Stromal cell of bone marrow (primary cell): ENCODE measurements around the gene FAM193B.

ENCODE experiments used
- DNase-seq: peaks from one replicate; pipeline ENCODE4 v3.0.0-alpha.2; 2012; ENCODE audit warnings: low read depth

The FAM193B gene

GRCh38 chr5:177554474-177555111, at the start of gene FAM193B:
TSS of gene FAM193B (minus strand) at chr5:177554563. CDS start at chr5:177554458, 105 bp downstream.
- peak; percentile 78 for DNase-seq

GRCh38 chr5:177604116-177604521, 49.8 kb upstream of the FAM193B start:
- no peak for DNase-seq

DNA sequence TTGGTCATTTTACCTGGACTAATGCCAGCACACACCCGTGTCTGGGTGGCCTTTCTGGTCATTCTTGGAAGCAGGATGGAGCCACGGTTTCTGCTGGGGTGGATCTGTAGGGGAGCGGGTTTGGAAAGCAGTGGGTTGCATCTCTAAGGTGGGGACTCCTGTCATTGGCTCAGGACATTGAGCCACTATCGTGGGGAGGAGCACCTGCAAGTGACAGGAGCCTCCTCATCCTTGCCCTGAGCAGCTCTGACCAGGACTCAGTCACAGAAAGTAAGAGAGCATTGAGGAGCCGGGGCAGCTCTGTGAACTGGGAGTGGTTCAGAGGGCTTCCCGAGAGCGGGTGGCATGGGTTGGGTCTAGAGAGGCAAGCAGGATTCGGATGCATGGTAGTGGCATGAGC, 49.3 kb upstream of the FAM193B start:
- DNase-seq, result no peak

GRCh38 chr5:177602458-177602830, 48.1 kb upstream of the FAM193B start:
- no peak for DNase-seq

DNA sequence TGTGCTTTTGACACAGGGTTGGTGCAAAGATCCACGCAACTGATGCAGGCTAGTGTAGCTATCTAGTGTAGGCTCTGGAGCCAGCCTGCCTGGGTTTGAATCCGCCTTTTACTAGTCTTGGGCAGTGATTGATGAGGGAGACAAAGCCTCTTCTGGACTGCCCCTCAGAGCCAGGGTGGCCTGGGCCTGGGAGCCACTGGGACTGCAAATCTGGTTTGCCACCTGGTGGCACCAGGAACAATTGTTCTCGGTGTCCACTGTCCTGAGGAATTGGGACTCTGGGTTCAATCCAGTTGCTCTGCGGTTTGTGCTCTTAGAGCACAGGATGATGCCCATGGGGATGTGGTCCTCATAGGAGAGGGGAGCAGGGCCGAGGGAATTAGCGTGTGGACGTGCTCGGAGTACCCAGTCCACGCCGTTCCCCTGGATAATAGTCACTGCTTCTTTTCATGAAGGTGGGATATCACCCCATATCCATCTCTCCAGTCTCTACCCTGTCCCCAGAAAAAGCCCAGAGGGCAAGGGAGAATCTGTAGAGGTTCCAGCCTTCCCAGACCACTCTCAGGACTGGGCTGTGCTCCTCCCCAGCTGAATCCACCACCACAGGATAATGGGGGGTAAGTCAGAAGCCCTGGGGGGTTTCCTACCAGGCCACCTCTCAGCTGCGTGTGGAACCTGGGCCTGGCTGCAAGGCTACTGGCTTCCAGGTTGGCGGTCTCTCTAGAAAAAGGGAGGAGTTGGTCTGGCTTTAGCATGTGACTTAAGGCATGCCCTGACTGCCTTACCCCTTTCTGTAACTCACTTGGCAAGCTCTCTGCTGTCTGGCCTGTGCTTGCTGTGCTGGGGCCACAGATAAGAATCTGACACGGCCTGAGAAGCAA, 47.5 kb upstream of the FAM193B start:
- DNase-seq, result no peak

DNA sequence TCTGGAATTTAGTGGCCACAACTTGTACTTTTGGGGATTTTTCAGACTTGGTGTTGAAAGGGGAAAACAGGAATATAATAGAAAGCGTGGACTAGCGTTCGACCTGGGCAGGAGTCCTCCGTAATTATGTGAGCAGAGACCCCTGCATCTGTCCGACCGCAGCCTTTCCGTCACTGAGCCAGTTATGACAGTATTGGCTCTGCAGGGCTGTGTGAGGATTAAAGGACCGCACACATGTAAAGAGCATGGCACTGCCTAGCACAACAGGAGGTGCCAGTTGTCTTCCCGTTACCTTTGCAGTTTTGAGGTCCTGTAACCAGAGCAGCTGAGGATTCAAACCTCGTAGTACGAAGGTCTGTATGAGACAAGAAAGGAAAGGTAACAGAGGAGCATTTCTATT, 46.8 kb upstream of the FAM193B start:
- DNase-seq, result no peak

GRCh38 chr5:177600508-177601018, 46.2 kb upstream of the FAM193B start:
- DNase-seq, result no peak

GRCh38 chr5:177599731-177600507, 45.6 kb upstream of the FAM193B start, which contains the start of gene B4GALT7:
TSS of gene B4GALT7 (plus strand) at chr5:177600132. CDS start at chr5:177600211, 79 bp downstream.
- peak; percentile 59 for DNase-seq

GRCh38 chr5:177598477-177598876, 44.1 kb upstream of the FAM193B start:
- no peak for DNase-seq

- no peak for DNase-seq
Measured at GRCh38 chr5:177596775-177597238, 42.4 kb upstream of the FAM193B start.

DNA sequence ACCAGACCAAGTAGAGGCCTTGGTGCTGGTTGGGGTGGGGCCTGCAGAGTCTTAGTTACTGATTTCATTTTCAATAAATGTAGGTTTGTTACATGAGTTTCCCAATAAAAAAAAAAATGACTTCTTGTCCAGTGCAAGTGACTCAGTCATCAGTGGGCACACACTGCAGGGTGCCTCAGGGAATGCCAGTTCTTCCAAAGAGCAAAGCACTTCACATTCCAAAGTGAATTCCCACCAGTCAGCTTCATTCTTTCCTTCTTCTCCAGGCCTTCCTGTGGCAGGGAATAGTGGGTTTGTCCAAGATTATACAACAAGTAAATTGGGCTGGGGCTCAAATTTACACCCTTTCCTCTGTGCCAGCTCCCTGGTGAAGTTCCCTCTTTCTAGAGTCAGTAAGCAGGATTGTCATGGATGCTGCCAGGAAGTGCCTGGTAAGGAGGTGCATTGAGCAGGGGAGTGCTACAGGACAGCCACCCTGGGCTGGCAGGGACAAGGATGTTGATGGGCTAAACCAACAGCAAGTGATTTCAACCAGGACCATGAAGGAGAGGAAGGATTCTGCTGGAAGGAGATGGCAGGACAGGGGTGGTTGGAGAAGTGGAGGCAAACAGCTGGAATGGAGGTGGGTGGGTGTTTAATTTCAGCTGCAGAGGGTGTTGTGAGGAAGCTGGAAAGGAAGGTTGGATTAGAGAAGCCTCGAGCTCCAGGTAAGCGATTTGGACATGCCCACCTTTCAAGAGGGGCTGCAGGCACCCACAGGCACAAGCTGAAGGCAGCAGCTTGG, 41.8 kb upstream of the FAM193B start:
- DNase-seq, result no peak

DNA sequence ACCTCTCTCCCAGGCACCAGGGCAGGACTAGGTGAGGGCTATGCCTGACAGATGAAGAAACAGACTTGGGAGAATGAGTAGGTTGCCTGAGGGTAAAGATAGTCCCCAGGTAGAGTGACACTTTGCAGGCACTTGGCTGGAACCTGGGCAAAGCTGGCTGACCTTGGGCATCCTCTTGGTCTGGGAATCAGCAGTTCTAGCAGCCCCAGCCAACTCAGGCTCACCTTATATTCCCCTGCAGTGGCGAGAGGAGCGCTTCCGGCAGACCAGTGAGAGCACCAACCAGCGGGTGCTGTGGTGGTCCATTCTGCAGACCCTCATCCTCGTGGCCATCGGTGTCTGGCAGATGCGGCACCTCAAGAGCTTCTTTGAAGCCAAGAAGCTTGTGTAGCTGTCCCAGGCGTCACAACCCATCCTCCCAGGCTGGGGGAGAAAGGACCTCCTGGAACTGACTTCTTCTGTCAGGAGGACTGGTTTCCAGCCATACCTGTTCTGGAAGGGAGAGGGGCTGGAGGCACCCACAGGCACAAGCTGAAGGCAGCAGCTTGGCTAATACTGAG, 40.7 kb upstream of the FAM193B start:
- DNase-seq, result no peak

GRCh38 chr5:177594071-177594470, 39.7 kb upstream of the FAM193B start:
- no peak for DNase-seq

DNA sequence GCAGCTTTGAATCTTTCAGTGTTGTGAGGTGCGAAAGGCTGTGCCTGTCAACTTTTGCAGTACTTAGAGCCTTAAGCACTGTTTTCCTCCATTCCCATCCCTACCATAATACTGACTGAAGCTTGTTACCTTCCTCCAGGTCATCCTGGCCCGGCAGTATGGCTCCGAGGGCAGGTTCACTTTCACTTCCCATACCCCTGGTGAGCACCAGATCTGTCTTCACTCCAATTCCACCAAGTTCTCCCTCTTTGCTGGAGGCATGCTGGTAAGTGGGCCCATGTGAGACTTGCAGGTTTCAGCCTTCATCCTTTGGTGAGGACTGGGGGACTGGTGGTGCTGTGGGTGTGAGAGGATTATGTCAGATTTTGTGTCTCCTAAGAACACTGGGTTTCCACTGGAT, 39.1 kb upstream of the FAM193B start:
- DNase-seq, result no peak

- DNase-seq, result no peak
Measured at GRCh38 chr5:177592905-177593304, 38.5 kb upstream of the FAM193B start.

DNA sequence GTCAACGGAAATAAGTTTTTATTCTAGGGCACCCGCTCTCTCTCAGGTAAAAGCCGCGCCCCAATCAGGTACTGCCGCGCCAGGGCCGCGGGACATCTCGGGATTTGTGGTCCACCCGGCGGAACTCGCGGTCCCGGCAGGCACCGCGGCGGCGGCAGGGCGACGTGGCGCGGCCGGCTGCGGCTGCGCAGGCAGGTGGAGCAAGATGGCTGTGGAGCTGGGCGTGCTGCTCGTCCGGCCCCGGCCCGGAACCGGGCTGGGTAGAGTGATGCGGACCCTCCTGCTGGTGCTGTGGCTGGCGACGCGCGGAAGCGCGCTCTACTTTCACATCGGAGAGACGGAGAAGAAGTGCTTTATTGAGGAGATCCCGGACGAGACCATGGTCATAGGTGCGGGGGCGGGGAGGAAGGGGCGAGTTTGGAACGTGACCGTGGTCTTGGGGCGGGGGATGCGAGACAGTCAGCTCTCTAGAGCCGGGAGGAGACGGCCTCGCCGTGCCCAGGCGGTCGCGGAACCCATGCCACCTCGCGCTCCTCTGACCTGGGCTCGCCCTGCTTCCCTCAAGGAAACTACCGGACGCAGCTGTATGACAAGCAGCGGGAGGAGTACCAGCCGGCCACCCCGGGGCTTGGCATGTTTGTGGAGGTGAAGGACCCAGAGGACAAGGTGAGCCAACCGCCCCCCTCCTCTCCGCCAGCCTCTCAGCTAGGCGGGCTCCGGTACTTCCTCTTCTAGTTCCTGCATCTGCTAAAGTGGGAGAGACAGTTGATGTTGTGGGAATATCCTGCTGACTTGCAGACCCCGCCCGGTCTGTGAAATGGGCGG, 37.9 kb upstream of the FAM193B start, which contains the start of gene TMED9:
TMED9 (plus strand) TSS at position 194 of the 825 bp plus-strand sequence; CDS start at position 206, 12 bp downstream.
- DNase-seq, result peak; percentile 60

DNA sequence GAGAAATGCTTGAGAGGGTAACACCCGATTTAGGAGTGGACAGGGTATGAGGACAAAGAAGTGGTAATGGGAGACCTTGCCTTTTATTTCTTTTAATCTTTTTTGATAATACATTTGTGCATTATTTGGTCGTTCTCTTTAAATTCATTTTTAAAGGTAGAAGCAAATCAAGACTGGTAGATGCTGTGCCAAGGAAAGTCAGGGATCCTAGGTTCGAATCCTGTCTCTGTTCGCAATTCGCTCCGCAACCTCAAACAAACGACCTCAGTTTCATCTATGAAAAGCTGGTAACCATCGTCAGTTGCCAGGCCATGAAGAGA, 37.3 kb upstream of the FAM193B start:
- DNase-seq, result no peak

DNA sequence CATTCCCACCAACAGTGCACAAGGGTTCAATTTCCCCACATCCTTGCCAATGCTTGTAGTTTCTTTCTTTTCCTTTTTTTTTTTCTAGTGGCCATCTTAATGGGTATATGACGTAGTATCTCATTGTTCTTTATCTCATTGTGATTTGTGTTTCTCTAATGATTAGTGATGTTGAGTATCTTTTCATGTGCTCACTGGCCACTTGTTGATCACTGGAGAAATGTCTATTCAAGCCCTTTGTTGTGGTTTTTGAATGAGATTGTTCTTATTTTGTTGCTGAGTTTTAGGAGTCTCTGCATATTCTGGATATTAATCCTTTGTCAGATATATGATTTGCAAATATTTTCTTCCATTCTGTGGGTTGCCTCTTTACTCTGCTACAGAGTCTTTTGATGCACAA, 36.0 kb upstream of the FAM193B start:
- DNase-seq, result no peak

GRCh38 chr5:177588413-177588909, 34.1 kb upstream of the FAM193B start:
- DNase-seq, result no peak

DNA sequence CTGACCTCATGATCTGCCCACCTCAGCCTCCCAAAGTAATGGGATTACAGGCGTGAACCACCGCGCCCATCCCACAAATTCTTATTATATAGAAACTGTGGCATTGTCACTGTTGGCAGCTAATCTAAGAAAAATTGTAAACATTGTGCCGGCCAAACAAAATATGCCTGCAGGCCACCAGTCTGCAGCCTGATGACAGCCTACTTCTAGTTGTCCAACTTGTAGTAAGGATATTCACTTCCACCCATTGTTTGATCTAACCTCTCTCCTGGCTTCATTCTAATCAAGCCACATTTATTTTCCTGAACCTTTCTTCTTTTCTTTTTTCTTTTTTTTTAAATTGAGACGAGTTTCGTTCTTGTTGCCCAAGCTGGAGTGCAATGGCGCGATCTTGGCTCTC, 24.0 kb upstream of the FAM193B start:
- DNase-seq, result no peak
